ENCODE results near the gene MAJIN. TPM values are rescaled to one million over a fixed set of nuclear protein-coding genes. Genes with fewer than 3 reads are reported as not detected.

MAJIN gene
- total RNA-seq, 1 donor = not detected

- peak; percentile 85 for TF ChIP-seq CTCF (IDR thresholded peaks at IDR 0.05; ENCODE audit: insufficient read depth, low read depth, low read length)
- peak; percentile 71 for DNase-seq (ENCODE audit: low read depth)
- no peak overlapping the region for H3K4me3 ChIP-seq (ENCODE audit: low read depth, low read length)
Measured at GRCh38 chr11:64894070-64894811, 77.7 kb downstream of the MAJIN start.

- TF ChIP-seq CTCF (IDR thresholded peaks at IDR 0.05; ENCODE audit: insufficient read depth, low read depth, low read length) = no peak
- H3K4me3 ChIP-seq (ENCODE audit: low read depth, low read length) = no peak overlapping the region
- DNase-seq (ENCODE audit: low read depth) = no peak
Measured at GRCh38 chr11:64893194-64894069, 78.5 kb downstream of the MAJIN start.

GRCh38 chr11:64892838-64893193 lies 79.1 kb downstream of the MAJIN start:
- H3K4me3 ChIP-seq (ENCODE audit: low read depth, low read length) = no peak overlapping the region
- TF ChIP-seq CTCF (IDR thresholded peaks at IDR 0.05; ENCODE audit: insufficient read depth, low read depth, low read length) = no peak
- DNase-seq (ENCODE audit: low read depth) = no peak

DNA sequence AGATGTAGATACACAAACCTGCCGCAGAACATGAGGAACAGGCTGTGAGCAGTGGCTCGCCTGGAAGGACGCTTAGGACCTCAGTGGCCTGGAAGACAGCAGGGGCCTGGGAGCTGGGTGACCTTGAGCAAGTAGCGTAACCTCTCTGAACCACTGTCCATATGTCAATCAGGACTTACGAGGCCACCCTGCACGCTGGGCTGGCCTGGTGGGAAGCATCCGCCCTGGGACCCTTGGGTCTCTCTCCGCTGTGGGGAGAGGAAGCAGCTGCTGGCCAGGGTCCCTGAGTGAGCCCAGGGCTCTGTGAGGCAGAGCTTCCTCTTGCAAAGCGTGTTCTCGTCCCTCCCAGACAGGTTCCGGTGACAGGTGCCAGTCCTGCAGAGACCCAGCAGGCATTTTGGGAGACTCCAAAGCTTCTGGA lies 79.5 kb downstream of the MAJIN start:
- TF ChIP-seq CTCF (IDR thresholded peaks at IDR 0.05; ENCODE audit: insufficient read depth, low read depth, low read length) = no peak
- DNase-seq (ENCODE audit: low read depth) = no peak
- no peak overlapping the region for H3K4me3 ChIP-seq (ENCODE audit: low read depth, low read length)

DNA sequence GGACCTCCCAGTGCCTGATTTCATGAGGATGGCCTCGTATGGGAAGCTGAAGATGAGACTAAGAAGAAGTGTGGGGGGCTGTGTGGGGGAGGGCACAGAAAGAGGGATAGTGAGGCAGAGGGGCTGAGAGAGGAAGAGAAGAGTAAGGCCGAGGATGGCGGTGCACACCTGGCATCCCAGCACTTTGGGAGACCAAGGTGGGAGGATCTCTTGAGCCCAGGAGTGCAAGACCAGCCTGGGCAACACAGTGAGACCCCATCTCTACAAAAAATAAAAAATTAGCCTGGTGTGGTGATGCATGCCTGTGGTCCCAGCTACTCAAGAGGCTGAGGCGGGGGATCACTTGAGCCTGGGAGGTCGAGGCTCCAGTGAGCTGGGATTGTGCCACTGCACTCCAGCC lies 80.0 kb downstream of the MAJIN start:
- TF ChIP-seq CTCF (IDR thresholded peaks at IDR 0.05; ENCODE audit: insufficient read depth, low read depth, low read length) = no peak
- no peak overlapping the region for H3K4me3 ChIP-seq (ENCODE audit: low read depth, low read length)
- no peak for DNase-seq (ENCODE audit: low read depth)

DNA sequence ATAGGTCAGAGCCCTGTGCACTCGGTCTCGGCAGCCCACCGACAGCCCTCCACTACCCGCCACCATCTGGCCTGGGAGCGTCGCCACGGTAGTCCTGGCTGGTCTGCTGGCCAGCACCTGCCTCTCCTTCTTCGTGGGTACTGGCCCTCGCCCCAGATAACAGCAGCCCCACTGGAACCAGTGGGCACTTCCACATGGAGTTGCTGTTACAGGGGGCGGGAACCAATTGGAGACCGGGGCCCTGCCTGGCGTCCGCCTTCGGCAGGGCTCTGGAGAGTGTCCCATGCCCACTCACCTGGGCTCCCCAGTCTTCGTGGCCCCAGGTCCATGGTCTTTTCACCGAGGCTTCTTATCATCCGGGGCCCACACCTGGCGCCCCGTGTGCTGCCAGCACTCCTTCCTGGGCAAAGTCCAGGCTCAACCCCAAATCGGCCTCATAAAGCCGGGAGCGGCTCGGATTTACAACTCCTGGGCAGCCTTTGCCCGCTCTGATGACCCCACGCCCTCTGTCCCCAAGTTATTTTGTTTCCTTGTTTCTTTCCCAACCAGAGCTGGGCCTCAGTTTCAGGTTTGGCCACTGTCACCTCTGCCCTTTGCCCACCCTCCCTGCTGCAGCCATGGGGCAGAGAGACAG lies 80.6 kb downstream of the MAJIN start:
- TF ChIP-seq CTCF (IDR thresholded peaks at IDR 0.05; ENCODE audit: insufficient read depth, low read depth, low read length) = no peak
- H3K4me3 ChIP-seq (ENCODE audit: low read depth, low read length) = no peak overlapping the region
- DNase-seq (ENCODE audit: low read depth) = no peak
